ENCODE data around the gene MYH3.
"Not testable (repeated sequence)": the region's sequence is repeated elsewhere in the genome, so short reads cannot be mapped to it uniquely, and the experiment has no call there.

Gene MYH3

GRCh38 chr17:10657148-10657547 is at the start of gene MYH3:
MYH3 (minus strand) TSS chr17:10657309; CDS start chr17:10655064, 2,245 bp downstream.
- DNase-seq, result peak in 2 of 56 donors; percentile 5 to 29

GRCh38 chr17:10705727-10706126 is 48.6 kb upstream of the MYH3 start:
- no peak for DNase-seq

- no peak for DNase-seq
Measured at GRCh38 chr17:10702574-10702973, 45.5 kb upstream of the MYH3 start.

GRCh38 chr17:10699856-10700255 is 42.7 kb upstream of the MYH3 start:
- DNase-seq, result no peak

- DNase-seq, result no peak
Measured at GRCh38 chr17:10698096-10698818, 41.1 kb upstream of the MYH3 start.

GRCh38 chr17:10697092-10698081 is 40.3 kb upstream of the MYH3 start, which contains the start of the genes ADPRM and SCO1:
ADPRM (plus strand) TSS chr17:10697594; CDS start chr17:10704927, 7,333 bp downstream.
SCO1 (minus strand) TSS chr17:10697533; CDS start chr17:10697507, 26 bp downstream.
- peak; percentile 54 to 95 (median 88) for DNase-seq

- not testable (repeated sequence) for DNase-seq
Measured at GRCh38 chr17:10695875-10696407, 38.8 kb upstream of the MYH3 start.

- no peak for DNase-seq
Measured at GRCh38 chr17:10687499-10687898, 30.4 kb upstream of the MYH3 start.

GRCh38 chr17:10683853-10684252 is 26.7 kb upstream of the MYH3 start:
- DNase-seq, result no peak

- DNase-seq, result no peak
Measured at GRCh38 chr17:10681866-10682446, 24.8 kb upstream of the MYH3 start.

- DNase-seq, result no peak
Measured at GRCh38 chr17:10674704-10675103, 17.6 kb upstream of the MYH3 start.

- DNase-seq, result no peak
Measured at GRCh38 chr17:10673312-10673711, 16.2 kb upstream of the MYH3 start.

- no peak for DNase-seq
Measured at GRCh38 chr17:10668775-10669174, 11.7 kb upstream of the MYH3 start.

- no peak for DNase-seq
Measured at GRCh38 chr17:10666906-10667305, 9.8 kb upstream of the MYH3 start.

- DNase-seq, result no peak
Measured at GRCh38 chr17:10664571-10664970, 7.5 kb upstream of the MYH3 start.

GRCh38 chr17:10663231-10663630 is 6.1 kb upstream of the MYH3 start:
- DNase-seq, result no peak

GRCh38 chr17:10661437-10661836 is 4.3 kb upstream of the MYH3 start:
- DNase-seq, result no peak

GRCh38 chr17:10657879-10658278 is 770 bp upstream of the MYH3 start:
- no peak for DNase-seq

GRCh38 chr17:10653987-10654386 is 3.1 kb downstream of the MYH3 start:
- DNase-seq, result no peak

- DNase-seq, result peak in 2 of 56 donors; percentile 7 to 11
Measured at GRCh38 chr17:10652984-10653659, 4.0 kb downstream of the MYH3 start.

- DNase-seq, result no peak
Measured at GRCh38 chr17:10651927-10652326, 5.2 kb downstream of the MYH3 start.
